ENCODE data around the gene ENG.

The ENG gene

GRCh38 chr9:127854184-127854806 lies at the start of gene ENG:
Gene ENG (minus strand): TSS chr9:127854658. CDS start chr9:127854355, 303 bp downstream.
- DNase-seq: peak; percentile 79

GRCh38 chr9:127903557-127904475 lies 49.4 kb upstream of the ENG start:
- DNase-seq: peak; percentile 80

GRCh38 chr9:127899128-127899943 lies 44.9 kb upstream of the ENG start, which contains the start of gene ST6GALNAC6:
Gene ST6GALNAC6 (minus strand): TSS chr9:127899603. CDS start chr9:127897981, 1,622 bp downstream.
- DNase-seq: peak; percentile 82

- peak; percentile 67 for DNase-seq
Observed at GRCh38 chr9:127898433-127899127, 44.1 kb upstream of the ENG start.

GRCh38 chr9:127897193-127897692 lies 42.8 kb upstream of the ENG start:
- DNase-seq: peak; percentile 93

- DNase-seq: peak; percentile 17
Observed at GRCh38 chr9:127896395-127897192, 42.1 kb upstream of the ENG start.

- peak; percentile 29 for DNase-seq
Observed at GRCh38 chr9:127895811-127896210, 41.4 kb upstream of the ENG start.

- DNase-seq: peak; percentile 6
Observed at GRCh38 chr9:127893392-127893791, 38.9 kb upstream of the ENG start.

- DNase-seq: peak; percentile 2
Observed at GRCh38 chr9:127892831-127893230, 38.4 kb upstream of the ENG start.

GRCh38 chr9:127890053-127890452 lies 35.6 kb upstream of the ENG start:
- peak; percentile 21 for DNase-seq

- DNase-seq: peak; percentile 4
Observed at GRCh38 chr9:127887792-127888191, 33.3 kb upstream of the ENG start.

GRCh38 chr9:127886401-127886972 lies 32.0 kb upstream of the ENG start:
- DNase-seq: peak; percentile 24

GRCh38 chr9:127885508-127886281 lies 31.2 kb upstream of the ENG start:
- DNase-seq: peak; percentile 17

- DNase-seq: peak; percentile 34
Observed at GRCh38 chr9:127884976-127885490, 30.6 kb upstream of the ENG start.

- peak; percentile 50 for DNase-seq
Observed at GRCh38 chr9:127884427-127884911, 30.0 kb upstream of the ENG start.

- DNase-seq: peak; percentile 20
Observed at GRCh38 chr9:127883959-127884358, 29.5 kb upstream of the ENG start.

- DNase-seq: peak; percentile 8
Observed at GRCh38 chr9:127881715-127882114, 27.3 kb upstream of the ENG start.

- no peak for DNase-seq
Observed at GRCh38 chr9:127880143-127880542, 25.7 kb upstream of the ENG start.

GRCh38 chr9:127878652-127879390 lies 24.4 kb upstream of the ENG start:
- peak; percentile 20 for DNase-seq
